G401 (cell line): ENCODE data around the gene TBC1D22A. TPM values are rescaled to one million over a fixed set of nuclear protein-coding genes. Genes with fewer than 3 reads are reported as not detected.

ENCODE experiments used
- DNase-seq: peaks from one replicate; pipeline ENCODE4 v3.0.0-alpha.2; 2015; ENCODE audit warnings: low spot score
- in situ Hi-C: cut with HindIII; loops from 2 replicates; pipeline ENCODE4 v1.10.0; 2016; ENCODE audit warnings: low sequenced_read_pairs, mixed read lengths
- total RNA-seq: library from RNA; depleted of rRNA; stranded (reverse); fragments of >200 nt; shearing (Covaris generic); gene quantifications from 2 replicates; pipeline ENCODE4 v1.2.3, GENCODE V29; 2014

The TBC1D22A gene
- total RNA-seq, 1 experiment from 2014 or later, result 11.1 TPM

DNA sequence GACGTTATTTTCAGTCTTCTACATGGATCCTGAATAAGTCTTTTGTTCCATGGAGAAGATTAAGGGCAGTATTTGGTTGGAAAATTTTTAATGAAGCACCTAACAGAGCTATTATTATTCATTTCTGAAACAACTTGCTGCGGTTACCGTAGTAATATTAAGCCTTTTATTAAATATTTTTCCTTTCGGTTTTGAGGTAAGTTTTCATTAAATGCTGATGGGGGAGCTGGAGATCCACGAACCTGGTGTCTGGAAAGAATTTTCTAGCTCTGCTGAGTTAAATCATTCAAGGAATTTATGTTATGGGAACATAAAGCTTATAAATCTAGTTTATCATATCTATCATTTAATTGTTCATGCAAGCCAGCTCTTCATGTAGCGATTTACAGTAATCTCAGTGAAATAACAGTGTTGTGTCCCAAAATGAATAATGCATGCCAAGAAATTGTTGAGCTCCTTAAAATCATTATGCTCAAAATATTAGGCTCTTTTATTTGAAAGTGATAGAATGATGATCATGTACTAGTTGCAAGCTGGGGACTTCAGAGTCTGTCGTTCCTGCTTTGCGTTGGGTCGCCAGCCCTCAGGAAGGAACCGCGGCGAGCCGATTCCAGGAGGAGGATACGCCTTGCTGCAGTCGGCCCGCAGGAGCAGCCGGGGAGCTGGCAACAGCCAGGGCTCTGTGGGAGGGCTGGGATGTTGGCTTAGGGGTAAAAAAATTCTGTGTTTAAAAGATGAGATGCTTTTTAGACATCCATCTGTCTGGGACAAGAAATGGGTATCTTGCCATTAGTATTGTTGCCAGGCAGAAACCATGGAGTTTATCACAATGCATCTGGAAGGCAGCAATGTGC is 83.1 kb downstream of the TBC1D22A start:
- in situ Hi-C loops, result no loop called here
- peak; percentile 75 for DNase-seq

DNA sequence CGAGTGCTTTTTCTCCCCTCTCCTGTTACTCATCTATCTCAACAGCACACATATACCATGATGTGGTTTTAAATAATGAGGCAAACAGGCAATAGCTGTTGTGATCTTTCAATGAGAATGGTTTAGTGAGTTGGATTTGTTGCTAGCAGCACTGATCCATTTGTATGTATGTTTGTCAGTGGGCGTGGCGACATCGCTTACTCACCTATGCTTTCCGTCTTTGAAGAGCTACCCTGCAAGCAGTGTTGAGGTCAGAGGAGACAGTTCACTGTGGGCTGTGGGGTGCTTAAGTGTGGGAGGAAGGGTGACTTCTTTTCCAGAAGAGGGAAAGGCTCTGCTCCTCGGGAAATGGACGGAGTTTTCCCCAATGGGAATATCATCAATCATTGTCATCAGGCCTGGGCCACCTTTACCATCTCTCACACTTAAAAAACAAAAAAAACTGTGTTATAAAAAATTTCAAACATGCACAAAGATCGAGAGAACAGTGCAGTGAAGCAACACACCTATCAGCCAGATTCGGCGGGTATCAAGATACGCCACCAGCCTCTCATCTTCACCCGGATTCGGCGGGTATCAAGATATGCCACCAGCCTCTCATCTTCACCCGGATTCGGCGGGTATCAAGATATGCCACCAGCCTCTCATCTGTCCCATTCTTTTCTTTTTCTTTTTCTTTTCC is 83.8 kb downstream of the TBC1D22A start:
- no peak for DNase-seq
- in situ Hi-C loops, result no loop called here

DNA sequence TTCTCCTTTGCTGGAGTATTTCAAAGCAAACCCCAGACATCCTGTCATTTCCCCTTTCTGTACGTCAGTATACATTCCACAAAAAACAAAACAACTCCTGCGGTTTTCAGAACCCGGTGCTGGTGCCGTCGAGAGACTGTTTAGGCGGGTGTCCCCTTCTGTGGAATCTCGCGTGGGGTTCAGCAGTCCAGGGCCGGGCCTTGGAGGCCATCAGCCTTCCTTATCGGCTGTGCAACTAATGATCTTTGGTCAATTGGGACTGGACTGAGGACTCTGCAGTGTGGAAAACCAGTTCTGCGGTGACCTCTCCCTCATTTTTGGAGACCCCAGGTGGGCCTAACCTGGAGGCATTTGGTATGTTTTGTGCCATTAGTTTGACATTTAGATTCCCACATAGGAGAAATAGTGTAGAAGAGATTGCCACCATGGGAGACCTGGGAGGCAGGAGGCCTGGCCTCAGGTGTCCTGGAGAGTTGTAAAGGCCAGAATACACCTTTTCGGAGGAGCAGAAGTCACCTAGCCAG is 84.4 kb downstream of the TBC1D22A start:
- in situ Hi-C loops, result no loop called here
- no peak for DNase-seq

DNA sequence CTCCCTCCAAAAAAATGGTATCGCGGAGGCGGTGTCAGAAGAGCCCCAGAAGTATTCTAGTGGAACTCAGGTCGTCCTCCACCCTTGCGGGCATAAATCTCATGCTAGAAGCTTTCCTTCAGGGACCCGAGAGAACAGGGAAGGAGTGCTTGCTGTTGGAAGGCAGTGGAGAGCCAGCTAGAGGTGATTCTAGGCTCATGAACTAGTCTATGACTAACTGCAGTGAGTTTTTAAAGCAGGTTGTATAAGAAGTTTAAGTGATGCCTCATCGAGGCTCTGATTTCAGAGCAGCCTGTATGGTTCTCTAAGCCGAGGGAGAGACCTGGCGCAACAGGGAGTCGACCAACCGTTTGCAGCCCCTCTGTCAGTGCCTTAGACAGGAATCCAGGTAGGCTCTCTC is 85.7 kb downstream of the TBC1D22A start:
- no peak for DNase-seq
- in situ Hi-C loops, result no loop called here

DNA sequence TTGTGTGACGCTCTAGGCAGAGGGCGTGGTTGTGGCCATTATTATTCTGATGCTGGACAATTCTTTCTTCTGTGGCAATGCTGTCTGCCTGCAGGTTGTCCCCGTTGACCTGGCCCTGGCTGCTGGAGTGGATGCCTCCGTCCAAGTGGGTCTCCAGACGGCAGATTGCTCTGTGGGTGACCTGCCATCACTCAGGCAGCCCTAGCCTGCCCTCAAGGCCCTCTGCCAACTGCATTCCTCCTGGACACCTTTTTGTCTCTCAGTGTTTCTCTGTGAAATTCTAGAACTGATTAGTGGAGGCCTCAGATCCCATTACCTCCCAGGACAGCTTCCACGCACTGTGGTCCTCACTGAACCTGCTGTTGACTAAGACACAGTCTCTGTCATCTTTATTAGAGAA is 86.7 kb downstream of the TBC1D22A start:
- in situ Hi-C loops, result no loop called here
- DNase-seq, result peak; percentile 53

DNA sequence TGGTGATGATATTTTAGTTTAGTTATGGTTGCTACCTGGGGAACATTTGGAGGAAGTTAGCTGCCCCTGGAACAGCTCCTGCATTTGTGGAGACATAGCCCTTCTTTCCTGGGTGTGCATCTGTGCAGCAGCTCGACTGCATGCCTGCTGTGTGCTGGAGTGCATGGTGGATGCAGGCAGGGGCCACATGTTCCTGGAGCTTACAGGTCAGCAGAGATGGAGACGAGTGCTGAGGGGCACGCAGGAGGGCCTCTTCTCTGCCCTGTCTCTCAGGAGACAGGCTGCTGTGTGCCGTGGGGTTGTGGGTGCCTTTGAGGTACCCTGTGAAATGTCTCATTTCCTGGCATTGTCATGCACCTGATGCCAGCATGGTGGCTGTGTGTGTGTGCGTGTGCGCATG is 87.5 kb downstream of the TBC1D22A start:
- no peak for DNase-seq
- in situ Hi-C loops, result no loop called here

DNA sequence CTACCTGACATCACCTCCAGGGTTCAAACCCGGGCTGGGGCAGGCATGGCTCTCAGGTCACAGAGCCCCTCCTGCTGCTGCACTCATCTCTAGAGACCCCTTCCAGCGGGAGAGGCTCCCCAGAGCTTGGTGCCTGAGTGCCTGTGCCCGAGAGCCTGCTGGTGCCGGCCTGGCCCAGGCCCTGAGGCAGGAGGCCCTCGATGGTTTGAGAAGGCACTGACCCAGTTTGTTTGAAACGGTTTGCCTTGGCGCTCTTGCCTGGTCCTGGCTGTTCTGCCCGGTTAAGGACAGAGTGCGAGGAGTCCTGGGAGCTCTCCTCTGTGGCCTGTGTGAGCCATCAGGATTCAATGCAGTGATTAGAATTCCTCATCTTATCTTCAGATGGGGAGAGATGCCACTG is 88.9 kb downstream of the TBC1D22A start:
- no peak for DNase-seq
- in situ Hi-C loops, result no loop called here

DNA sequence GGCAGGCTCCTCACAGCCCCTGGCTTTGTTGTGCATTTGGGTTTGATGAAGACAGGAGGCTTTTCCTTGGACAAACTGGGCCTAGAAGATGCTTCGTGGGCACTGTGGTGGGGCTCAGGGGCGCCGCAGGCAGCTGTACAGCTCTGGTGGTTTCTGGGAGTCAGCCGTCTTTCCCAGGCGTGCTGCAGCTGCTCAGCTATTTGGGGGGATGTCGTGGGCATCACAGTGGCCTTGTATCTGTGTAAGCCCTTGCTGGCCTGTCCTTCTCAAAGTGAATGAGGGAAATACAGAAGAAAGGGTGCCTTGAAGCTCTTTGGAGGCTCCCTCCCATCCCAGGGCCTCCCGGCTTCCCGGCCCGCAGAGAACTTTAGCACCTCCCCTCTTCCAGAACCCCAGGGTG is 89.5 kb downstream of the TBC1D22A start:
- in situ Hi-C loops, result no loop called here
- DNase-seq, result no peak

DNA sequence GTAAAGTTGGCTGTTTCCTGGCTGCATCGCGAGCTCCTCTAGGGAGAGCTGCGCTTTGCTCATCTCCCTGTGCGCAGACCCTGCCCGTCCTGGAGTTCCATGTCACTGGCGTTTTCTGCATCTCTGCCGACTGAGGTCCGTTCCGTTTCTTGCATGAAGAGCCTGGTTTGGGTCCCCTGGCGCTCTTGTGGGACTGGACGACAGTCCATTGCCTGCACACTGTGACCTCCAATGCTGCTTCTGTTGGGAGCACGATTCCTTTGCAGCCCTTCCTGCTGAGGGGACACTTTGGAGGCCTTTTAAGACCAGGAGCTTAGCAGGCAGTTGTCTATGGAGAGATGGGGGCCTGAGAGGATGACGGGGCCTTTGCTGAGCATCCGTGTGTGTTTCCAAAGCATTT is 90.3 kb downstream of the TBC1D22A start:
- in situ Hi-C loops, result no loop called here
- DNase-seq, result no peak

DNA sequence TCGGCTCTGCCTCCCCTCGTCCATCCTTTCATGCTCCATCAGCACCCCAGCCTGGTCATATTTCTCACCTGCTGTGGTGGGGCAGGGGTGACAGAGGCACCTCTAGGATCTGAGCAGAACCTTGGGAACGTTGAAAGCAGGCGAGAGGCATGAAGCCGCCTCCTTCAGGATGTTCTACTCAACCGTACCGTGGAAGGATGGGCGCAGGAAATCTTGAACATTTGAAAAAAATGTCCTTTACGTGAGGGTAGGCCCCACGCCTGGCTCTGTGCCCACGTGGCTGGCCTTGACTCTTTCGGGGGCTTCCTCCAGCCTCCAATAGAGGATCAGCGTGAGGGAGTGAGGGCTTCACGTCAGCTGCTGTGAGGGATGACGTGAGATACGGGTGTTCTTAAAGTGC is 90.7 kb downstream of the TBC1D22A start:
- in situ Hi-C loops, result no loop called here
- DNase-seq, result no peak

DNA sequence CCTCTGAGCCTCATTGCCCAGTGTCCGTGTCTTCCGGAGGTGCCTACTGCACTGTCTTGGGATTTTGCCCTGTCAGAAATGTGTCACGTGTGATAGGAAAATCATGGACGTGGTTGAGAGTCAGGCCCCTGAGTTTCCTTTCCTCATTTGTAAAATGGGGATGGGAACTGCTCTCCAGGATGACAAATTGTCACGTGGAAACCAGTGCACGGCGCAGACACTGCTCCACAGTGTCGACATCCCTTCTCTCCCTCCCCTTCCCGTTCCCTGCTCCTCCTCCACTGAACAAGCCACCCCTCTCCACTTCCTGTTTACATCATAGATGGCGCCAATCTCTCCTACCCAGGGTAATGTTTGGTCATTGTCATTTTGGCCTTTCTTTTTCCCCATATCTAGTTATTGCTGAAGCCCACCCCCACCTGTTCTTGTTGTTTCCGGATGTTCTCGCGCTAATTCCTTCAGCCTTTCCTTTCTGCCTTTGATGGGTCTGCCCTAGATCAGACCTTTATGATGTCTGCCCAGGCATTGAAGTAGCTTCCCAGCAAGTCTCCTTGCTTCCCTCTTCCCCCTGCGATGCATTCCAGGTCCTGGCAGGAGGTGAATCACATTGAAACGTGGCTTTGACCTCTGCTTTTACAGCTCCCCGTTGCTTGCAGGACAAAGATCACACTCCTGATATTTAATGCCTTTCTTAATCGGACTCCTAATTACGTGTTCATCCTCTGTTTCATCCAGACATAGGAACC is 91.8 kb downstream of the TBC1D22A start:
- in situ Hi-C loops, result no loop called here
- DNase-seq, result no peak

DNA sequence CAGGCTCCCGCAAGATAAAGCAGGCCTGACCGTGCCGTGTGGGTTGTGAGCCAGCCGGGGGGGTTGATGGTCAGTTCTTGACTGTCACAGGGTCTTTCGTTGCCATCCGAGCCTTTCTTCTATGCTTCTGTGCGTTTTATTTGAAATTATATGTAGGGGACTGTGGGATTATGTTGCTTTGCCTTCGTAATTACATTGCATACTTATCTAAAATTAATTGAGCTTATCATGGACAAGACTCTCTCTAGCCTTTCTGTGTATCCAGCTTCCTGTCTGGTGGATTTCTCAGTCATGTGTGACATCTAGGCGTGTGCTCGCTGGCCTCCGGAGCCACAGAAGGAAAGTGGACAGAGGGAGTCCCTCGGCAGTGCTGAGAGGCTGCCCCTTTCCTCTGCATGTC is 93.2 kb downstream of the TBC1D22A start:
- no peak for DNase-seq
- in situ Hi-C loops, result no loop called here

DNA sequence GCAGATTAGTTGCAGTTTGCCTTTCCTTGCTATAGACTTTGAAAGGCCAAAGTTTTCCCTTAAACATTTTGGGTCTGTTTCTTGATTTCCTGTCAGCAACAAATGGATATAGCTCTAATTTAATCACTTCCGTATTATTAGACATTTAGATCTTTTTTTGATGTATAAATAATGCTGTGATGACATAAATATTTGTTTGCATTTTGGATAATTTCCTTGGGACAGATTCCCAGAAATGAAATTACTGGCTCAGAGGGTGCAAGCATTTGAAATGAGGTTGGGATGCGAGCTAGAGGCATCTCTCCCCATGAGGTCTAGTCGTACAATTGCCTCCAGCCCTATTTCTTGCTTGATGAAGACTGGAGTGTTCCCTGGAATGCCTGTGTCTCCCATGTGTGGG is 94.2 kb downstream of the TBC1D22A start:
- DNase-seq, result no peak
- in situ Hi-C loops, result no loop called here

DNA sequence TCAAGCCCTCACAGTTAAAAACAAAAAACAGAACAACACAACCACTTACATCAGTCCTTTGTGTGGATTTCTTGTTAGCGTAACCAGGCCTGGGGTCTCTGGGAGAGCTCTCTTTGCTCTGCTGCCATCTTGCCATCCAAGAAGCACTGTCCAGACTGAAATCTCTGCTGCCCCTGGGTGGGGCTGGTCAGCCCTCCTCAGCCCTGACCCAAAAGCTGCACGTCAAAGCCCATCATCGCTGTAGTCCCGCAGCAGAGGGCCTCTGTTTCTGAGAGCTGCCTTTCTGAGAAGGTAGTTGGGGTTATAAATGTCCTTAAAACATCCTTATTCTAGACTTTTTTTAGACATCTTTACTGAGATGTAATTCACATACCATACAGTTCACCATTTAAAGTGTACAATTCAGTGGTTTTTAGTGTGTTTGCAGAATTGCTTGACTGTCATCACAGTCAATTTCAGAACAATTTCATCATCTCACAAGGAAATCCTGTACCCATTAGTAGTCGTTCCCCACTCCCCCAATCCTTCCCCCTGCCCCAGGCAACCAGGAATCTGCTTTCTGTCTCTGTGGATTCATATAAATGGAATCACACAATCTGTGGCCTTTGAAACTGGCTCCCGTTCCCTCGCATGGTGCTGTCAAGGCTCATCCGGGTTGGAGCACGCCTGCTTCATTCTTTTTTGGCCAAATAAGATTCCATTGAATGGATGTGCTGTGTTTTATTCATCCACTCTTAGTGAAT is 94.9 kb downstream of the TBC1D22A start:
- no peak for DNase-seq
- in situ Hi-C loops, result no loop called here

DNA sequence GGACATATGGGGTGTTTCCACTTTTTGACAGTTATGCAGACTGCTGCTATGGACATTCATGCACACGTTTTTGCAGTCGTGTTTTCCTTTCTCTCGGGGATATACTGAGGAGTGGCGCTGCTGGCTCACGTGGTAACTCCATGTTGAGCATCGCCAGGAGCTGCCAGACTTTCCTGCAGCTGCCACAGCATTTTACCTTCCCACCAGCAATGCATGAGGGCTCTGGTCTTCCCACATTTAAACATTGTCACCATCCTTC is 95.4 kb downstream of the TBC1D22A start:
- DNase-seq, result no peak
- in situ Hi-C loops, result no loop called here

DNA sequence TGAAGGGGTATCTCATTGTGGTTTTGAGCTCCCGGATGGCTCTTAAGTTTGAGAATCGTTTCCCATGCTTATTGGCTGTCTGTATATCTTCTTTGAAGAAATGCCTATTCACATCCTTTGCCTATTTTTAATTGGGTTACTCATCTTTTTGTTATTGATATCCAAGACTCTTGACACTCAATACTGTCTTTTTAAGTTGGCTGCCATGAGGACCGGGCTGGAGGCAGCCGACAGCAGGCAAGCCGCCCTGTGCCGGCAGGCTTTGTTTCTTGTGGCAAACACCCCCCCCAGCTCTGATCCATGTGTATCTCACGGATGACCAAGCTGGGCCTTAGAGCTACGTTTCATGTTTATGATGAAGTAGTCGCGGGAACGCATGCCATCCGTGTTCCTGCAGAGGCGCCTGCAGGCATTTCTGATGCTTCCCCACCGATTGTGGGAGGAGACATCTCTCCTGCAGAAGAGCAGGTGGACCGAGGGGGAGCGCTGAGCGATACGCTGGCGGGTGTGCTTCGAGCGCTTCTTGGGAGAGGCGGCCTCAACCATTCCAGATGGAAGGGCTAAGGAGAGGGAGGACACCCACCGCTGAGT is 95.8 kb downstream of the TBC1D22A start:
- in situ Hi-C loops, result no loop called here
- no peak for DNase-seq

DNA sequence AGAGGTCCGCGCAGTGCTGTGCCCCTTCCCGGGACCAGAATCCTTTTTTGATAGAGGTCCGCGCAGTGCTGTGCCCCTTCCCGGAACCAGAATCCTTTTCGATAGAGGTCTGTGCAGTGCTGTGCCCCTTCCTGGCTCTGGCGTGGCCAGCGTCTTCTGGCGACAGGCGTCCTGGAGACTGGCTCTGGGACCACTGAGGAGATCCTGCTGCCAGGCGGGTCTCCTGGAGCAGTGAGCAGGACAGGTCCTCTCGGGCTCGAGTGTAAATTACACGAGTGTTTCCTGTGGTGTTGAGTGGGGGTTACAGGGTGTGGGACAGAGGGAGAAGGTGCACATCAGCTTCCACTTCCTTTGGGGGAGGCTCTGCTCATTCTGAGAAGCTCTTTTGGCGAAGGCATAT is 98.1 kb downstream of the TBC1D22A start:
- DNase-seq, result no peak
- in situ Hi-C loops, result no loop called here

DNA sequence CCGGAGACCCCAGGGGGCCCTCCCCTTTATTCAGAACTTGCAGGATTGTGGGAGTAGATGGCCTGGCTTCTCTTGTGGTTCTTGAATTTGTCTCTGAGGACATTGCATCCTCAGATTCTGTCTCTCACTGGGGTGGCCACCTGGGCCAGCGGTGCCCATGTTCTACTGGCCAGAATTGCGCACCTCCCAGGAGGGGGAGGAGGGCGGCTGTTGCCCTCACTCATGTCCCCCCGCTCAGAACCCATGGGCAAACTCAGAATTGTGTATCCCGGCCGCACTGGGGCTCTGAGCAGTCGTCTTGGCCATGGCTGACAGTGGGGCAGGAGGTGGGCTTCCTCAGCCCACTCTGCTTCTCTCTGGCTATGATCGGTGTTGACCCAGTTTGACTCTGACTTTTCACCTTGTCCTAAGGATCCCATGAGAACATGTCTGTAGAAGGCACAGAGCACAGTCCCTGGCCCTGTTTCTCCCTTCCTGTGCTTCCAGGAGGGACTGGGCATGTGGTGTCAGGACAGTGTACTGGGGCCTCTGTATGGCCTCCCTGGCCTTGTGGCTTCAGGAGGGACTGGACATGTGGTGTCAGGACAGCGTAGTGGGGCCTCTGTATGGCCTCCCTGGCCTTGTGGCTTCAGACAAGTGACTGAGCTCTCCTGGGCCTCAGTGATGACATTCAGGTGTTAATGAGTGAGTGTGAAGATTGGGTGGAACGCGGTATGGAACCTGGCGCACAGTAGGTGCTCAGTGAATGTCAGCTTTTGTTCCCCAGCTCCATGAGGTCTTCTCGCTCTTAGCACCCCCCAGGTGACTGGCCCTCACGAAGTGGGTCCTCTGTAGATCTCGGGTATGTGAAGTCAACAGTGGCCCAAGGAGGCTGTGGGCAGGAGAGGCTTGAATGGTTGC is 99.3 kb downstream of the TBC1D22A start:
- in situ Hi-C loops, result no loop called here
- DNase-seq, result no peak
